Body of pancreas (tissue), 4 donors: ENCODE results near the gene NR2C2.

ENCODE experiments used
- POLR2A ChIP-seq, 3 donors: fragments of 450-650 bp; IDR thresholded peaks; one replicate each; pipeline ENCODE4 v1.6.1; 2016; ENCODE audit warnings: antibody characterized with exemption in 3 of 3, mild to moderate bottlenecking in 2 of 3
- TF ChIP-seq, protein P1 (sequence below), 7 experiments: fragments of 450-650 bp in 4 of 7; fragments of 200-600 bp in 3 of 7; sonication (generic) in 3 of 7; IDR thresholded peaks; one replicate each; pipeline ENCODE4 v1.5.1; 2016 to 2019; ENCODE audit warnings: antibody characterized with exemption in 7 of 7

DNA sequence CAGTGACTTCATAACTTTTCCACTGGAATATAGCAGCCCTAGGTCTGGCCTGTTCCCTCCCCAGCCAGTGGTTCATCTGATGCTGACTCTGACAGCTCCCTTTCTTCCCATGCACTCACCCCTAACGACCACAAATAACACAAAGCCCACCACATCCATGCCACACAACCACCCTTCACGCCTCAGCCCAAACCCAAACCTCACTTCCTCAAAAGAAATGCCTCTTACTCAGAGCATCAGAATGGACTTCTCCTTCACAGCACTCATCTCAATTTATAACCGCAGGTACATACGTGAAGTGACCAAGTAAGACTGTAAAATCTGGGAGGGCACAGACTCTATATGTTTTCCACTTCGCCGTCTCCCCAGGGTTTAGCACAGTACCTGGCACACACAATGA is 150.5 kb downstream of the NR2C2 start:
- no peak for TF ChIP-seq POLR2A (IDR thresholded peaks at IDR 0.05)
- TF ChIP-seq, protein P1, sequence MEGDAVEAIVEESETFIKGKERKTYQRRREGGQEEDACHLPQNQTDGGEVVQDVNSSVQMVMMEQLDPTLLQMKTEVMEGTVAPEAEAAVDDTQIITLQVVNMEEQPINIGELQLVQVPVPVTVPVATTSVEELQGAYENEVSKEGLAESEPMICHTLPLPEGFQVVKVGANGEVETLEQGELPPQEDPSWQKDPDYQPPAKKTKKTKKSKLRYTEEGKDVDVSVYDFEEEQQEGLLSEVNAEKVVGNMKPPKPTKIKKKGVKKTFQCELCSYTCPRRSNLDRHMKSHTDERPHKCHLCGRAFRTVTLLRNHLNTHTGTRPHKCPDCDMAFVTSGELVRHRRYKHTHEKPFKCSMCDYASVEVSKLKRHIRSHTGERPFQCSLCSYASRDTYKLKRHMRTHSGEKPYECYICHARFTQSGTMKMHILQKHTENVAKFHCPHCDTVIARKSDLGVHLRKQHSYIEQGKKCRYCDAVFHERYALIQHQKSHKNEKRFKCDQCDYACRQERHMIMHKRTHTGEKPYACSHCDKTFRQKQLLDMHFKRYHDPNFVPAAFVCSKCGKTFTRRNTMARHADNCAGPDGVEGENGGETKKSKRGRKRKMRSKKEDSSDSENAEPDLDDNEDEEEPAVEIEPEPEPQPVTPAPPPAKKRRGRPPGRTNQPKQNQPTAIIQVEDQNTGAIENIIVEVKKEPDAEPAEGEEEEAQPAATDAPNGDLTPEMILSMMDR (IDR thresholded peaks at IDR 0.05): no peak
